ENCODE measurements around the gene DRD3. TPM values are rescaled to one million over a fixed set of nuclear protein-coding genes. Genes with fewer than 3 reads are reported as not detected.

The DRD3 gene
- total RNA-seq, 1 experiment from 2014 or later = 0.17 TPM

DNA sequence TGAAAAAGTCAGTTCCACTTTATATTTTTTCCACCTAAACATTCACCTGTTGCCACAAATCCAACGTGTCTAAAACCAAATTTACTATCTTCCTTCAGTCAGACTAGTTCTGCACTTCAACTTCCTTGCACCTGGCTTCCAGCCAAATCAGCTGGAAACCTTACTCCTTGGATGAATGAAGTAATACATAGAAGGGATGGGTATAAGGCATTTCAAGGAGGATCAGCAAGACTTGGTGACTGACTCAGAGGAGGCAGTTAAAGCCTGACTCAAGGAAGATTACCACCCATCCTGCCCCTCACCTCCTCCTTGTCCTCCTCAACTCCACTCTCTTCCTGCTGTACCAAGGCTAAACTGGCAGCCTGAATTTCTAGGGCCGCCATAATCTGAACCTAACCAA, 85.3 kb downstream of the DRD3 start:
- no peak for TF ChIP-seq ZNF423 (CRISPR knock-in tag; IDR thresholded peaks at IDR 0.05)
- TF ChIP-seq, protein P1, sequence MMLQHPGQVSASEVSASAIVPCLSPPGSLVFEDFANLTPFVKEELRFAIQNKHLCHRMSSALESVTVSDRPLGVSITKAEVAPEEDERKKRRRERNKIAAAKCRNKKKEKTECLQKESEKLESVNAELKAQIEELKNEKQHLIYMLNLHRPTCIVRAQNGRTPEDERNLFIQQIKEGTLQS (CRISPR knock-in tag; conservative IDR thresholded peaks at IDR 0.05) = no peak
- TF ChIP-seq CREB1 (CRISPR knock-in tag; IDR thresholded peaks at IDR 0.05) = no peak
- TF ChIP-seq, protein P2, sequence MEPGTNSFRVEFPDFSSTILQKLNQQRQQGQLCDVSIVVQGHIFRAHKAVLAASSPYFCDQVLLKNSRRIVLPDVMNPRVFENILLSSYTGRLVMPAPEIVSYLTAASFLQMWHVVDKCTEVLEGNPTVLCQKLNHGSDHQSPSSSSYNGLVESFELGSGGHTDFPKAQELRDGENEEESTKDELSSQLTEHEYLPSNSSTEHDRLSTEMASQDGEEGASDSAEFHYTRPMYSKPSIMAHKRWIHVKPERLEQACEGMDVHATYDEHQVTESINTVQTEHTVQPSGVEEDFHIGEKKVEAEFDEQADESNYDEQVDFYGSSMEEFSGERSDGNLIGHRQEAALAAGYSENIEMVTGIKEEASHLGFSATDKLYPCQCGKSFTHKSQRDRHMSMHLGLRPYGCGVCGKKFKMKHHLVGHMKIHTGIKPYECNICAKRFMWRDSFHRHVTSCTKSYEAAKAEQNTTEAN (CRISPR knock-in tag; IDR thresholded peaks at IDR 0.05) = no peak
- ATAC-seq (no peak), DNase-seq (ENCODE audit: low spot score) (no peak)
- ChIA-PET POLR2A (no interaction called here), CTCF (no interaction called here)
- H3K36me3 Mint-ChIP-seq = no peaks in the 10 kb centered on the region
- peaks cover 23% of the 10 kb centered on the region for H3K4me1 Mint-ChIP-seq
- H3K9me3 Mint-ChIP-seq = peaks cover 4% of the 10 kb centered on the region; the same call in 1 of the 2 replicates
- peak overlapping the region; percentile 23; the same call in 1 of the 2 replicates for H3K27ac Mint-ChIP-seq
- H3K4me3 Mint-ChIP-seq = no peak overlapping the region
- no peaks in the 10 kb centered on the region for H3K27me3 Mint-ChIP-seq (ENCODE audit: low read depth)

GRCh38 chr3:114093016-114093380, 85.9 kb downstream of the DRD3 start:
- Mint-ChIP-seq H3K36me3 (peaks cover under 1% of the 10 kb centered on the region), H3K9me3 (peaks cover 4% of the 10 kb centered on the region; the same call in 1 of the 2 replicates), H3K27me3 (ENCODE audit: low read depth) (no peaks in the 10 kb centered on the region), H3K27ac (no peak overlapping the region), H3K4me3 (no peak overlapping the region), H3K4me1 (peaks cover 23% of the 10 kb centered on the region)
- CTCF ChIA-PET = interaction anchor here (1.3 kb wide), 1 partner anchor 198 kb away, joined by 3 read pairs; no protein-coding TSS in a partner anchor
- POLR2A ChIA-PET = no interaction called here
- DNase-seq (ENCODE audit: low spot score) = no peak
- no peak for ATAC-seq
- TF ChIP-seq TEAD1 (CRISPR knock-in tag; IDR thresholded peaks at IDR 0.05) (no peak), USF1 (CRISPR knock-in tag; IDR thresholded peaks at IDR 0.05) (no peak), NFYB (CRISPR knock-in tag; conservative IDR thresholded peaks at IDR 0.05; ENCODE audit: low read depth) (no peak), IRF2 (CRISPR knock-in tag; IDR thresholded peaks at IDR 0.05; ENCODE audit: borderline replicate concordance, low read depth) (no peak), KAT7 (CRISPR knock-in tag; IDR thresholded peaks at IDR 0.05; ENCODE audit: borderline replicate concordance) (no peak), ZNF532 (CRISPR knock-in tag; IDR thresholded peaks at IDR 0.05; ENCODE audit: borderline replicate concordance) (no peak)
- TF ChIP-seq, protein P2 (CRISPR knock-in tag; IDR thresholded peaks at IDR 0.05) = no peak

DNA sequence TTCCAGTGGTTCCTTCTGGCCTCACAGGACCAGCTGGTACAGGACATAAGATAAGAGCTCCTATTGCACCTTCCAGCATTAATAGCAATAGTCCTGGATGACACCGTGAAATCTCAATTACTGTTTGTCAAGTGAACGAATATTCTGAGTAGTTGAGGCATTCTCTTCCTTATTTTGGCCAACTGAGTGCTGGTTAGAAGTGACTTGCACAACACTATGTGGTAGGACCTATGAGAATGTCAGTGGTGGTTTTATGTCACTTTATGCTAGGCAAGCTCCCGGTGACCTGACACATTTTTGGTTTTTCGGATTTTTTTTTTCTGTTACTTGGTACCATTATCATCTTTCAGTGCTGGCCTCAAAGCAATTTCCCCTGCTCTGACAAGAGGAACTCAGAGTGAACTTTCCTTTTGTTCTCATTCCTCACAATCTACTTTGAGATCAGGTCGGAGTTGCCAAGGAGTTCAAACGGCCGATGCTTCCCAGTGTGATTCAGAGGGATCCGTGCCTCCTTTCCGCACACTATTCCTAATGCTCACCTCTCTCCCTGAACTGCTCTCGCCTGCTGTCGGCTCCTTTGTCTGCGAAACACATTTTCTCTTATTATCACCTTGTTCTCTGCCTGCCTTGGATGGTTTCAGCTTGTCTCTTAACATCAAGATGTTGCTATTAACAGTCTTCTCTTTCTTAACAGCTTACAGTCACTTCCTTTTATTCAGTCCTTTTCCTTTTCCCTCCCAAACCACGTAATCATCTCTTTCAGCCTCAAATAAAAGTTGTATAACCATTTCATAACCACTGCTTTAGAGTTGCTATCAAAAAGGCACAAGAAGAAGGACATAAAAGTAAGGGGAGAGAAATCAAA, 86.5 kb downstream of the DRD3 start:
- POLR2A ChIA-PET = no interaction called here
- peaks cover 7% of the 10 kb centered on the region for H3K36me3 Mint-ChIP-seq
- 0 out of 2 replicates have a peak, but pooled peaks have one; percentile 25 for ATAC-seq
- H3K4me1 Mint-ChIP-seq = peaks cover 23% of the 10 kb centered on the region
- TF ChIP-seq, protein P3, sequence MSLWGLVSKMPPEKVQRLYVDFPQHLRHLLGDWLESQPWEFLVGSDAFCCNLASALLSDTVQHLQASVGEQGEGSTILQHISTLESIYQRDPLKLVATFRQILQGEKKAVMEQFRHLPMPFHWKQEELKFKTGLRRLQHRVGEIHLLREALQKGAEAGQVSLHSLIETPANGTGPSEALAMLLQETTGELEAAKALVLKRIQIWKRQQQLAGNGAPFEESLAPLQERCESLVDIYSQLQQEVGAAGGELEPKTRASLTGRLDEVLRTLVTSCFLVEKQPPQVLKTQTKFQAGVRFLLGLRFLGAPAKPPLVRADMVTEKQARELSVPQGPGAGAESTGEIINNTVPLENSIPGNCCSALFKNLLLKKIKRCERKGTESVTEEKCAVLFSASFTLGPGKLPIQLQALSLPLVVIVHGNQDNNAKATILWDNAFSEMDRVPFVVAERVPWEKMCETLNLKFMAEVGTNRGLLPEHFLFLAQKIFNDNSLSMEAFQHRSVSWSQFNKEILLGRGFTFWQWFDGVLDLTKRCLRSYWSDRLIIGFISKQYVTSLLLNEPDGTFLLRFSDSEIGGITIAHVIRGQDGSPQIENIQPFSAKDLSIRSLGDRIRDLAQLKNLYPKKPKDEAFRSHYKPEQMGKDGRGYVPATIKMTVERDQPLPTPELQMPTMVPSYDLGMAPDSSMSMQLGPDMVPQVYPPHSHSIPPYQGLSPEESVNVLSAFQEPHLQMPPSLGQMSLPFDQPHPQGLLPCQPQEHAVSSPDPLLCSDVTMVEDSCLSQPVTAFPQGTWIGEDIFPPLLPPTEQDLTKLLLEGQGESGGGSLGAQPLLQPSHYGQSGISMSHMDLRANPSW (CRISPR knock-in tag; conservative IDR thresholded peaks at IDR 0.05; ENCODE audit: low read depth) = no peak
- H3K9me3 Mint-ChIP-seq = peaks cover 10% of the 10 kb centered on the region; the same call in 1 of the 2 replicates
- no peak overlapping the region for H3K27ac Mint-ChIP-seq
- DNase-seq (ENCODE audit: low spot score) = no peak
- CTCF ChIA-PET = interaction anchor here (1.3 kb wide), 1 partner anchor 198 kb away, joined by 3 read pairs; no protein-coding TSS in a partner anchor
- H3K27me3 Mint-ChIP-seq (ENCODE audit: low read depth) = no peaks in the 10 kb centered on the region
- no peak overlapping the region for H3K4me3 Mint-ChIP-seq
